Transverse colon (tissue), 4 donors: ENCODE results near the gene OR10S1. TPM values are rescaled to one million over a fixed set of nuclear protein-coding genes. Genes with fewer than 3 reads are reported as not detected.

Experiments used
- DNase-seq: peaks from one replicate; pipeline ENCODE4 v3.0.0-alpha.2; 2019
- H3K27ac ChIP-seq, 4 donors: fragments of 200-600 bp; sonication (generic); 2 replicates each; pipeline ENCODE4 v1.5.1; 2016 to 2018; ENCODE audit warnings: inconsistent platforms in 4 of 4
- H3K27me3 ChIP-seq: fragments of 200-600 bp; sonication (generic); 2 replicates; pipeline ENCODE4 v1.5.1; 2017; ENCODE audit warnings: inconsistent platforms
- H3K36me3 ChIP-seq, 4 donors: fragments of 200-600 bp; sonication (generic); 2 replicates each; pipeline ENCODE4 v1.5.1; 2017 to 2019; ENCODE audit warnings: inconsistent platforms in 4 of 4
- H3K4me1 ChIP-seq, 4 donors: fragments of 200-600 bp; sonication (generic); 2 replicates each; pipeline ENCODE4 v1.5.1; 2017 to 2020; ENCODE audit warnings: inconsistent platforms in 4 of 4
- H3K4me3 ChIP-seq, 4 donors: fragments of 200-600 bp; sonication (generic); 1 replicate in 1 of 4; 2 replicates in 3 of 4; pipeline versions ENCODE4 v1.5.1 to v1.6.1; 2017 to 2019; ENCODE audit warnings: inconsistent platforms in 4 of 4
- H3K9me3 ChIP-seq, 2 donors: fragments of 200-600 bp; sonication (generic); 2 replicates each; pipeline ENCODE4 v1.5.1; 2017 to 2019; ENCODE audit warnings: inconsistent platforms in 2 of 2
- EP300 ChIP-seq: sonication (generic); formaldehyde crosslinking; IDR thresholded peaks from one replicate; pipeline ENCODE4 v1.6.1; 2017; ENCODE audit warnings: antibody characterized with exemption, low read depth
- POLR2A ChIP-seq: fragments of 450-650 bp; IDR thresholded peaks from one replicate; pipeline ENCODE4 v1.6.1; 2016; ENCODE audit warnings: antibody characterized with exemption, mild to moderate bottlenecking, moderate library complexity
- POLR2AphosphoS5 ChIP-seq, 3 donors: sonication (generic); formaldehyde crosslinking; IDR thresholded peaks; one replicate each; pipeline ENCODE4 v1.6.1; 2016; ENCODE audit warnings: antibody characterized with exemption in 3 of 3
- WGBS, 2 donors: methylation state at CpG; one replicate each; pipeline ENCODE4 v1.1.5; 2018; ENCODE audit warnings: low coverage in 1 of 2; 5-methylcytosine and 5-hydroxymethylcytosine counted together
- in situ Hi-C, 4 donors: fragments of 200-750 bp; cut with MboI; loops; one replicate each; pipeline versions ENCODE4 v1.15.0 to v1.15.1; 2017; ENCODE audit warnings: low sequenced_read_pairs in 3 of 4, low pct_ligation_motif_present in 1 of 4, low pct_unique_long_range_greater_than_20kb in 1 of 4
- intact Hi-C: fragments of 100-400 bp; cut with DNase I; formaldehyde crosslinking; loops from one replicate; pipeline ENCODE4 v1.15.1; 2023; ENCODE audit warnings: low total_unique reads
- total RNA-seq, 4 donors: library from RNA; depleted of rRNA; stranded (reverse); fragments of >200 nt; gene quantifications; one replicate each; pipeline ENCODE4 v1.1.0, GENCODE V29; 2016
- TF ChIP-seq, protein P1 (sequence below), 5 experiments: fragments of 200-600 bp in 3 of 5; fragments of 450-650 bp in 2 of 5; sonication (generic) in 3 of 5; IDR thresholded peaks; 1 replicate in 2 of 5; 2 replicates in 3 of 5; pipeline ENCODE4 v1.5.1; 2016 to 2017; ENCODE audit warnings: antibody characterized with exemption in 5 of 5, inconsistent platforms in 3 of 5, mild to moderate bottlenecking in 2 of 5, moderate library complexity in 1 of 5

OR10S1 gene
- total RNA-seq, 4 donors from 2014 or later: not detected

DNA sequence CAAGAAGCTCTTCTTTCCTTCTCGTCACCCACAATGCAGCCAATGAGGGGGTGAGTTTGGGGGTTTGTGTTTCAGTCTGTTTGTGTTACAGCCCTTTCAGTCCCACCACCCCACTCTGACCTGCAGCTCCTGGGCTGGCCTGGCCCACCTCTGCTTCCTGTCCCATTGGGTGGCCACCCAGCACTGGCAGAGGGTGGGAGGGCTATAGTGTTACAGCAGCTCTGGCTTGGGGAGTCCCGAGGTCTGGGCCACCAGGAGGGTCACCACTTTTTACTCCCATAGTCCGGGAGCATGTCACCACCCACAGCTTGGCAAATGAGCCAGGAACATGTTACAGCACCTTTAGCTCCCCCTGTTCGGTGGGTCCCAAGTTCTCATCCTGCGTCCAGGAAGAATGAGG, 1.7 kb upstream of the OR10S1 start:
- Histone ChIP-seq H3K4me3 (no peak overlapping the region), H3K27ac (no peak overlapping the region), H3K36me3 (no peaks in the 10 kb centered on the region), H3K4me1 (no peaks in the 10 kb centered on the region), H3K9me3 (no peaks in the 10 kb centered on the region), H3K27me3 (no peaks in the 10 kb centered on the region)
- no peak for DNase-seq
- intact Hi-C loops: no loop called here
- WGBS, 2 donors: 80 to 85% methylated on average over 1 to 5 of the region's 5 CpGs
- TF ChIP-seq, protein P1, sequence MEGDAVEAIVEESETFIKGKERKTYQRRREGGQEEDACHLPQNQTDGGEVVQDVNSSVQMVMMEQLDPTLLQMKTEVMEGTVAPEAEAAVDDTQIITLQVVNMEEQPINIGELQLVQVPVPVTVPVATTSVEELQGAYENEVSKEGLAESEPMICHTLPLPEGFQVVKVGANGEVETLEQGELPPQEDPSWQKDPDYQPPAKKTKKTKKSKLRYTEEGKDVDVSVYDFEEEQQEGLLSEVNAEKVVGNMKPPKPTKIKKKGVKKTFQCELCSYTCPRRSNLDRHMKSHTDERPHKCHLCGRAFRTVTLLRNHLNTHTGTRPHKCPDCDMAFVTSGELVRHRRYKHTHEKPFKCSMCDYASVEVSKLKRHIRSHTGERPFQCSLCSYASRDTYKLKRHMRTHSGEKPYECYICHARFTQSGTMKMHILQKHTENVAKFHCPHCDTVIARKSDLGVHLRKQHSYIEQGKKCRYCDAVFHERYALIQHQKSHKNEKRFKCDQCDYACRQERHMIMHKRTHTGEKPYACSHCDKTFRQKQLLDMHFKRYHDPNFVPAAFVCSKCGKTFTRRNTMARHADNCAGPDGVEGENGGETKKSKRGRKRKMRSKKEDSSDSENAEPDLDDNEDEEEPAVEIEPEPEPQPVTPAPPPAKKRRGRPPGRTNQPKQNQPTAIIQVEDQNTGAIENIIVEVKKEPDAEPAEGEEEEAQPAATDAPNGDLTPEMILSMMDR (IDR thresholded peaks at IDR 0.05): no peak
- no peak for TF ChIP-seq POLR2AphosphoS5 (IDR thresholded peaks at IDR 0.05)
- TF ChIP-seq EP300: no peak
- TF ChIP-seq POLR2A: no peak
- in situ Hi-C loops: no loop called here

DNA sequence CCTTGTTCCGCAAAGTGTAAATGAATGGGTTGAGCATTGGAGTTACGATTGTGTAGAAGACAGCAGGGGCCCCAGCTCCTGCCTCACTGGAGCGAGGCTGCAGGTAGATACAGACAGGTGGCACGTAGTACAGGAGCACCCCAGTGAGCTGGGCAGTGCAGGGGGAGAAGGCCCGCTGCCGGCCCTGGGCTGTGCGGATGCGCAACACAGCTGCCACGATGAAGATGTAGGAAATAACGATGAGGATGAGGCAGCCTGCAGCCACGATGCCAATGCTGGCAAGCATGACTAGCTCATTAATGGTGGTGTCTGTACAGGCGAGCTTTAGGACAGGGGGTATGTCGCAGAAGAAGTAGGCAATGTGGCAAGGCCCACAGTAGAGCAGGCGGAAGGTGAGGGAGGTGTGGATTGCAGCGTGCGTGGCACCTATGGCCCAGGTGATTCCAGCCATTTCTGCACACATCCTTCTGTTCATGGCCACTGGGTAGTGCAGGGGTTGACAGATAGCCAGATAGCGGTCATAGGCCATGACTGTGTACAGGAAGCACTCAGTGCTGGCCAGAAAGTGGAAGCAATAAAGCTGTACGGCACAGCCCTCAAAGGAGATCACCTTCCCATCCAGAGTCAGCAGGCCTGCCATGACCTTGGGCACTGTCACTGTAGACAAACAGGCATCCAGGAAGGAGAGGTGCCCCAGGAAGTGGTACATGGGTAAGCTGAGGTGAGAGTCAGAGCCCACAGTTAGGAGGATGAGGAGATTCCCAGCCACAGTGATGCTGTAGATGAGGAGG, 616 bp downstream of the OR10S1 start:
- no peaks in the 10 kb centered on the region for H3K9me3 ChIP-seq
- in situ Hi-C loops: no loop called here
- no peak for DNase-seq
- no peak overlapping the region for H3K27ac ChIP-seq
- intact Hi-C loops: no loop called here
- no peaks in the 10 kb centered on the region for H3K36me3 ChIP-seq
- 87 to 88% methylated on average over 4 to 18 of the region's 18 CpGs for WGBS, 2 donors
- H3K27me3 ChIP-seq: no peaks in the 10 kb centered on the region
- no peaks in the 10 kb centered on the region for H3K4me1 ChIP-seq
- no peak overlapping the region for H3K4me3 ChIP-seq
- TF ChIP-seq POLR2AphosphoS5 (IDR thresholded peaks at IDR 0.05): no peak
- TF ChIP-seq EP300: no peak
- TF ChIP-seq POLR2A: no peak
- TF ChIP-seq, protein P1 (IDR thresholded peaks at IDR 0.05): no peak

DNA sequence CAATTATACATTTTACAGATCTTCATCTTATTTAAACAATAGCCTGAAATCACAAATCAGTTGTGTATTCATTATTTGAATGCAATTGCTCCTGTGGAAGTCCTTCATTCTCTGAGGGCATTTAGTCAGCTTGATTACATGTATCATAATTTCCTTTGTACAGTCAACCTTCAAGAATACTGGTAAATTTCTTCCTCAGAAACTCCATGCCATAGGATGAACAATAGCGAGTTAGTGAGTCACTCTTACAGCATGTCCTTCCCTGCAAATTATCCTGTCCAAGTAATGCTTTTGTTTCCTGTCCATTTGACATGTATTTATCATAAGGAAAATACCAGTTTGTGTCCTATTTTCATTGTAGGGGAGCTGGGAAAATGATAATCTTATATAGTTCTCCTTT, 3.8 kb downstream of the OR10S1 start:
- whole genome bisulfite sequencing, 2 donors: 75 to 81% methylated on average over 1 of the region's 1 CpG
- Histone ChIP-seq H3K27ac (no peak overlapping the region), H3K9me3 (no peaks in the 10 kb centered on the region), H3K27me3 (no peaks in the 10 kb centered on the region), H3K4me1 (no peaks in the 10 kb centered on the region), H3K36me3 (no peaks in the 10 kb centered on the region), H3K4me3 (no peak overlapping the region)
- TF ChIP-seq, protein P1 (IDR thresholded peaks at IDR 0.05): no peak
- intact Hi-C loops: no loop called here
- in situ Hi-C loops: no loop called here
- no peak for DNase-seq

DNA sequence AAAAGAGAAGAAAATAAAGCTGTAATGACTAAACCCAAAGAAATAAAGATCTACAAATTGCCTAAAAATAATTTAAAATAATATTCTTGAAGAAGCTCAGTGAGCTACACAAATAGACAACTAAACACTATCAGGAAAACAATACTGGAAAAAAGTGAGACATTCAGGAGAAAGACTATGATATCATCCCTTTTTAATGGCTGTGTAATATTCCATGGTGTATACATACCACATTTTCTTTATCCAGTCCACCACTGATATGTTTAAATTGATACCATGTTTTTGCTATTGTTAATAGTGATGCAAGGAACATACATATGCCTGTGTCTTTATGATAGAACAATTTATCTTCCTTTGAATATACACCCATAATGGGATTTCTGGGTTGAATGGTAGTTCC, 20.8 kb downstream of the OR10S1 start:
- intact Hi-C loops (no loop called here), in situ Hi-C loops (no loop called here)
- H3K4me1 ChIP-seq: no peaks in the 10 kb centered on the region
- no peaks in the 10 kb centered on the region for H3K27me3 ChIP-seq
- no peaks in the 10 kb centered on the region for H3K36me3 ChIP-seq
- no peak overlapping the region for H3K4me3 ChIP-seq
- no peak overlapping the region for H3K27ac ChIP-seq
- DNase-seq: no peak
- no peaks in the 10 kb centered on the region for H3K9me3 ChIP-seq
- no peak for TF ChIP-seq POLR2AphosphoS5 (IDR thresholded peaks at IDR 0.05)
- TF ChIP-seq POLR2A: no peak
- TF ChIP-seq EP300: no peak
- TF ChIP-seq, protein P1 (IDR thresholded peaks at IDR 0.05): no peak
